GM19438 (cell line): ENCODE results near the gene RABGAP1L.
"Not testable (repeated sequence)": the region's sequence is repeated elsewhere in the genome, so short reads cannot be mapped to it uniquely, and the experiment has no call there.

Experiments used
- ATAC-seq: cut with Tn5 transposase; IDR thresholded peaks from one replicate; pipeline ENCODE4 v1.9.1; 2021; ENCODE audit warnings: low read depth; ENCODE audit not compliant: unreplicated experiment

RABGAP1L gene

GRCh38 chr1:174286042-174286441, 126.7 kb downstream of the RABGAP1L start:
- no peak for ATAC-seq

DNA sequence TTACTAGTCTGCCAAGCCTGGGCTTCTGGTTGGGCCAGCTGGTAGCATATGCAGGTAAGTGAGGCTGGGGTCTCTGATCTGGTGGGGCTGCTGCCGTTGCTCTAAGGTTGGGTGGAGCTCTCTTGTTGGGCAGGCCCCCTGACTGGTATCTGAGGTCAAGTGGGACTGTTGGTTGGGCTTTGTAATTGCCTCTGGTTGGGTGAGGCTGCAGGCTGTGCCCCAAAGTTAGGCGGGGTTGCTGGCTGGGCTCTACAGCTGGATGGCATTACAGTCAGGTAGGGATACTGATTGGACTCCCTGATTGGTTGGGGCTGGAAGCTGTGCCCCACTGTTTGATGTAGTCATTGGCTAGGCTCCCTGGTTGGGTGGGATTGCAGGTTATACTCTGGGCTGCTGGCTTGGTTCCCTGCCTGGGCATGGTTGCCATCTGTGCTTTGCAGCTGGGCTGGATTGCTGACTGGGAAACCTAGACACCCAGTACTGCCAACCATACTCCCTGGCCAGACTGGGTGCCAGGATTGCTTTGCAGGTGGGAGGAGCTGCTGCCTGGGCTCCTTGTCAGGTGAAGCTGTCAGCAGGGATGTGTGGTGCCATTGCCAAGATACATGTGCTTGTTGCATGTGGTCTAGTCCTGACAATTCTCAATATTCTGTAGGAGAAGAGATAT, 130.5 kb downstream of the RABGAP1L start:
- ATAC-seq = no peak

DNA sequence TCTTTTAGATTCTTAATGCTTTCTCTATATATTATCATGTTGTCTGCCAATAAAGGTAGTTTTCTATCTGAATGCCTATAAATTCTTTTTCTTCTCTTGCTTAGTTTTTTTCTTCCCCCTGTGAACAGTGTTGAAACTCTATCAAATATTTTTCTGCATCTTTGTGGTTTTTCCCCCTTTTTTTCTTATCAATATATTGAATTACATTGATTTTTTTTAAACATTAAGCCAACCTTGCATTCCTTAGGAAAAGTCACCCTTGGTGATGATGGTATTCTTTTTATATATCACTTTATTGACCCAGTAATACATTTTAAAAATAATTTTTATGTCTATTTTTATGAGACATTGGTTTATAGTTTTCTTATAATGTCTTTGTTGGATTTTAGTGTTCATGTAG, 131.7 kb downstream of the RABGAP1L start:
- ATAC-seq = no peak

DNA sequence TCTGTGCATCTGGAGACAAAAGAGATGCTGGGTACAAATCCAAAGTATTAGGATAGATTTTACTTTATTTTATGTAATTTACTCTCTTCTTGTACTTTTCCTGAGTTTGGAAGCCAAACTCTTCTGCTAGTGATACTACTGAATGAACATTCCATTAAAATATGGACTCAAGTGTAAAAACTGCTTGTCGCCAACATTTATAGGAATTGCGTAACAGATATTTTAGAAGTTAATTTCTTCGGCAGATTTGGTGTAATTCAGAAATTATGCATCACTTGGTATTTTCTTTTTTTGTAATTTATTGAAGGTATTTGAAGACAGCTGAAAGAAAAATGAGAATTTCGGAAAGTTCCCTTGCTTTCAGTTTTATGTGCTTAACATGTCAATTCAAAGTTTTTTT, 137.0 kb downstream of the RABGAP1L start:
- no peak for ATAC-seq

DNA sequence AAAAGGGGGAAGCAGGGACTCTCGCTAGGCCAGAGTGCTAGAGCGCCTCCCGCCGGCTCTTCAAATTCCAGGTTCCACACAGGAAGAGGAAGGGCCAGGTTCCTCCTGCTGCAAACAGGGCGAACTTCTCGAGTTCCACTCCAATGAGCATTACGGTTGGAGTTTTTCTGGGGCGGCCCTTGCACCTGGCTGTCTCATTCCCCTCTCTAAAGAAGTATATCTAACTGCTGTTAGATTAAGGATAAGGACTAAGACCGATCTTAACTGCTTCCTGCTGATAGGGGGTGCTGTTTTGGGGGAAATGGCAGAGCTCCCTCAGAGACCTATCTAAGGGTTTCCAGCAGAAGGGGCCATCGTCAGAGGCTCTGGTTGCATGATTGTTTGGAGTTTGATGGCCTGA, 138.0 kb downstream of the RABGAP1L start:
- ATAC-seq = no peak

GRCh38 chr1:174301295-174302077, 142.2 kb downstream of the RABGAP1L start:
- ATAC-seq = no peak

DNA sequence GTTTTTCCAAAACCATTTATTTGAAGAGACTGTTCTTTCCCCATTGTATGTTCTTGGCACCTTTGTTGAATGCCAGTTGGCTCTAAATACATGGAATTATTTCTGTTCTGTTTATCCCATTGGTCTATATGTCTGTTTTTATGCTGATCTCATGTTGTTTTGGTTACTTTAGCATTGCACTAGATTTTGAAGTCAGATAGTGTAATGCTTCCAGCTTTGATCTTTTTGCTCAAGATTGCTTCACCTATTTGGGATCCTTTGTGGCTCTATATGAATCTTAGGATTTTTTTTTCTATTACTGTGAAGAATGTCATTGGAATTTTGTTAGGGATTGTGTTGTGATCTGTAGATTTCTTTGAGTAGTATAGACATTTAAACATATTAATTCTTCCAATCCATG, 149.3 kb downstream of the RABGAP1L start:
- no peak for ATAC-seq

GRCh38 chr1:174309490-174309889, 150.2 kb downstream of the RABGAP1L start:
- ATAC-seq = no peak

GRCh38 chr1:174314433-174314832, 155.1 kb downstream of the RABGAP1L start:
- ATAC-seq = no peak

DNA sequence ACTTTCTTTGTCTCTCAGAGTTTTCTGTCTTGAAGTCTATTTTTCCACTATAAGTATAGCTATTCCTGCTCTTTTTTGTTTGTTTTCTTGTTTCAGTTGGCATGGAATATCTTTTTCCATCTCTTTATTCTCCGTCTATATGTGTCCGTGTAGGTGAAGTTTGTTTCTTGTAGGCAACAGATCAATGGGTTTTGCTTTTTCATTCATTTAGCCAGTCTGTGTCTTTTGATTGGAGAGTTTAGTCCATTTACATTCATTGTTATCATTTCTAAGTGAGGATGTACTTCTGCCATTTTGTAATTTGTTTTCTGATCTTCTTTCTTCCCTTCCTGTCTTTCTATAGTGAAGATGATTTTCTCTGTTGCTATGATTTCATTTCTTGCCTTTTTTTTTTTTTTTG, 155.9 kb downstream of the RABGAP1L start:
- ATAC-seq = no peak

DNA sequence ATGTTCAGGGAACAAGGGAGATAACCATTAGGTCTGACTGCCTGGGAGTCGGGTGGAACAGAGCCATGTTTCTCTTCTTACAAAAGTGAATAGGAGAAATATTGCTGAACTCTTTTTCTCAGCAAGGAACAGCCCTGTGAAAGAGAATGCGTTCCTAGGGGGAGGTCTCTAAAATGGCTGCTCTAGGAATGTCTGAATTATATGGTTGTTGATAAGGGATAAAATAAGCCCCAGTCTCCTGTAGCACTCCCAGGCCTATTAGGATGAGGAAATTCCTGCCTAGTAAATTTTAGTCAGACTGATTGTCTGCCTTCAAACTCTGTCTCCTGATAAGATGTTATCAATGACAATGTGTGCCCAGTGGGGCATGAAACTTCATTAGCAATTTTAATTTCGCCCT, 161.6 kb downstream of the RABGAP1L start:
- ATAC-seq = not testable (repeated sequence)

- ATAC-seq = no peak
Measured at GRCh38 chr1:174322202-174322862, 163.0 kb downstream of the RABGAP1L start.

DNA sequence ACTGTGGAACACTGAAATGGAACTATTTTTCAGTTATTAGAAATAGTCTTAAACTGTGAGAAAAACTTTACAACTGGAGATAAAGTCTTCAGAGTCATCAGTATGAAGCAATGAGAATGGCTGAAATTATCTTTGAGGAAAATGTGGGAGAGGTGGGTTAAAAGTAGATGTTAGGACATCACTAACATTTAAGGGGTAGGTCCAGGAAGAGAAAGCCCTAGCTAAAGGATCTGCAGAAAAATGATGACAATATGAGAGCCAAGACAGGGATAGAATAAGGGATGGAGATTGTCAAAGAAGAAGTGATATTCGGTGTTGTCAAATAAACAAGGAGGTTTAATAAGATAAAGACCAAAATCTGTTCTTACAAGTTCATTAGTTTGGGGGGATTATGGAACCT, 165.2 kb downstream of the RABGAP1L start:
- no peak for ATAC-seq

DNA sequence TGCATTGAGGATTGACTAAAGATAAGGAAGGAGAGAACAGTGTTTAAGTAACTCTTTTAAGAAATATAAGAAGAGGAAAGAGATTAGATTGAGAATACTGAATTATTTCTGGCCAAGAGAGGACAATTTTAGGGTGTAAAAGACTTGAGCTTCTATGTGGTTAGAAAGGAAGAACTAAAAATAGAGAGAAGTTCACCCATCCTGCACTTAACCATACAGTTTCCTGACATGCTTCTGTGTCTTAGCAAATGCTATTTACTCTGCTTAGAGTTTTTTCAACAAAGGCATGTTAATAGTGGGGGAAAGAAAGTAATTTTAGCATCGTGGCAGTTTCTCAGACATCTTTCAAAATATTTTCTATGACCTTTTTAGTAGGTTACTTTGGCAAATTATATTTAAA, 165.6 kb downstream of the RABGAP1L start:
- ATAC-seq = no peak

GRCh38 chr1:174326278-174326677, 167.0 kb downstream of the RABGAP1L start:
- no peak for ATAC-seq

- no peak for ATAC-seq
Measured at GRCh38 chr1:174333437-174333836, 174.1 kb downstream of the RABGAP1L start.

DNA sequence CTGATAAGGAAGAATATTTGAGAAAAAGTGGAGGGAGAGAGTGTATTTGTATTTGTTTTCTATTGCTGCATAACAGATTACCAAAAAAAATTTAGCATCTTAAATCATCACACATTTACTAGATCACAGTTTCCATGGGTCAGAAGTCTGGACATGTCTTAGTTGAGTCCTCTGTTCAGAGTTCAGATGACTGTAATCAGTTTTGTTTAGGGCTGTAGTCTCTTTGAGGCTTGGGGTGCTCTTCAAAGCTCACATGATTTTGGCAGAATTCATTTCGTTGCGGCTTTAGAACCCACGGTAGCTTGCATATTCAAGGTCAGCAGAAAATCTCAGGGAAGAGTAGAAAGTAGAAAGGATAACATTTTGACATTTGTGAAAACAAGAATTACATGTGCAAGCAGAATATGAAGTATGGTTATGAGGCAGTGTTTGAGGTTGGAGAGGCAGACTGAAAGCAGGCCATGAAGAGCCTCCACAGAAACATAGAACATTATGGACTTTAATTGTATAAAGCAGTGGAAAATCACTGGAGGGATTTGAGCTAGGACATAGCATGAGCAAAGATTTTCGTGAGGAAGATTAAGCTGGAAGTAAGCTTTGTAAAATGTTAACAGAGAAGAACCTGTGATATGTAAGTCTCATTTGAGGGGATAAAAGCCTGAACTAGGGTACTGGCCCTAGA, 177.8 kb downstream of the RABGAP1L start:
- no peak for ATAC-seq

DNA sequence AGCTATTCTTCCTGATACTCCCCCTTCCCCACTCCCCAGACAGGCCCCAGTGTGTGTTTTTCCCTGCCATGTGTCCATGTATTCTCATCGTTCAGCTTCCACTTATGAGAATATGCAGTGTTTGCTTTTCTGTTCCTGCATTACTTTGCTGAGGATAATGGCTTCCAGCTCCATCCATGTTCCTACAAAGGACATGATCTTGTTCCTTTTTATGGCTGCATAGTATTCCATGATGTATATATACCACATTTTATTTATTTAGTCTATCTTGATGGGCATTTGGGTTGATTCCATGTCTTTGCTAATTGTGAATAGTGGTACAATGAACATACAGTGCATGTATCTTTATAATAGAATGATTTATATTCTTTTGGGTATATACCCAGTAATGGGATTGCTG, 181.1 kb downstream of the RABGAP1L start:
- ATAC-seq = not testable (repeated sequence)

DNA sequence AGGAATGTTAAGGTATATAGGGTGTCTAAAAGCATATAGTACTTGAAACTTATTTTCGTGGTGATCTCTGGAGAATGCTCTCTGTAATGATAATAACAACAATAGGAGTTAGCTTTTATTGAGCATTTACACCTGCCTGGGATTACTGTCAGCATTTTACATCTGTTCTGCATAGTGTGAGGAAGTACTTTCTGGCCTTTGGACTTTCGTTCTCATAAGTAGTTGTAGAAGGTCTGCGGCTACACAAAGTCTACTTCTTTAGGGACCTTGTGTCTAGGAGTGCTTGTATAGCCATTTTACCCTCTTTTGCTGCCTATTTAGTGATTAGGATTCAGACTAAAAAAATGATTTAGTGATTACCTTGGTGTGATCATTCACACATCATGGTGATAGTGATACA, 184.8 kb downstream of the RABGAP1L start:
- ATAC-seq = no peak

GRCh38 chr1:174352117-174352516, 192.8 kb downstream of the RABGAP1L start:
- no peak for ATAC-seq
